ENCODE data around the gene TRPC6.

Gene TRPC6

GRCh38 chr11:101583251-101584128 is at the start of gene TRPC6:
TRPC6 (minus strand) TSS chr11:101584007; CDS start chr11:101583503, 504 bp downstream.
- no peak for DNase-seq

GRCh38 chr11:101620026-101620425 is 36.2 kb upstream of the TRPC6 start:
- DNase-seq, result no peak

GRCh38 chr11:101618709-101619108 is 34.9 kb upstream of the TRPC6 start:
- peak; percentile 75 for DNase-seq

GRCh38 chr11:101617735-101618332 is 34.0 kb upstream of the TRPC6 start:
- DNase-seq, result peak; percentile 31

- DNase-seq, result no peak
These were observed 28.7 kb upstream of the TRPC6 start for GRCh38 chr11:101612481-101612880.

GRCh38 chr11:101600924-101601323 is 17.1 kb upstream of the TRPC6 start:
- no peak for DNase-seq

- DNase-seq, result no peak
These were observed 3.2 kb upstream of the TRPC6 start for GRCh38 chr11:101586965-101587364.

- DNase-seq, result no peak
These were observed 848 bp upstream of the TRPC6 start for GRCh38 chr11:101584655-101585054.

- DNase-seq, result no peak
These were observed 315 bp upstream of the TRPC6 start for GRCh38 chr11:101584129-101584515.

- no peak for DNase-seq
These were observed 887 bp downstream of the TRPC6 start for GRCh38 chr11:101582989-101583250.

GRCh38 chr11:101582236-101582988 is 1.4 kb downstream of the TRPC6 start:
- DNase-seq, result no peak

GRCh38 chr11:101577461-101577860 is 6.3 kb downstream of the TRPC6 start:
- DNase-seq, result no peak

- no peak for DNase-seq
These were observed 7.4 kb downstream of the TRPC6 start for GRCh38 chr11:101576456-101576855.

GRCh38 chr11:101574886-101575285 is 8.9 kb downstream of the TRPC6 start:
- DNase-seq, result no peak

GRCh38 chr11:101567071-101567470 is 16.7 kb downstream of the TRPC6 start:
- DNase-seq, result no peak

- no peak for DNase-seq
These were observed 17.2 kb downstream of the TRPC6 start for GRCh38 chr11:101566626-101567025.

- no peak for DNase-seq
These were observed 20.6 kb downstream of the TRPC6 start for GRCh38 chr11:101563166-101563565.

- peak; percentile 40 for DNase-seq
These were observed 28.4 kb downstream of the TRPC6 start for GRCh38 chr11:101555366-101555765.

- DNase-seq, result peak; percentile 11
These were observed 29.9 kb downstream of the TRPC6 start for GRCh38 chr11:101553891-101554292.

- DNase-seq, result no peak
These were observed 30.9 kb downstream of the TRPC6 start for GRCh38 chr11:101552888-101553287.

GRCh38 chr11:101528541-101528940 is 55.3 kb downstream of the TRPC6 start:
- DNase-seq, result no peak

GRCh38 chr11:101523634-101524260 is 60.1 kb downstream of the TRPC6 start:
- DNase-seq, result no peak

- DNase-seq, result no peak
These were observed 60.6 kb downstream of the TRPC6 start for GRCh38 chr11:101523193-101523592.
